IMR-90 (cell line): ENCODE data around the gene SHISA2. TPM values are rescaled to one million over a fixed set of nuclear protein-coding genes. Genes with fewer than 3 reads are reported as not detected.

ENCODE experiments used
- ATAC-seq: fragments of 200-7000 bp; cut with Tn5 transposase; 2 replicates; pipeline ENCODE4 v1.9.1; 2020; ENCODE audit warnings: low read depth, mild to moderate bottlenecking, moderate library complexity
- BruUV-seq: library from RNA; stranded (reverse); fragments of 400-500 nt; replicated peaks from 2 replicates; lab custom pipeline; 2021; lab: Mats Ljungman, UMichigan
- CTCF ChIA-PET: fragments of 300-600 bp; formaldehyde crosslinking; extraction: SDS; loops from one replicate; lab custom pipeline; 2021; ENCODE audit warnings: antibody characterized with exemption; lab: Yijun Ruan, JAX
- POLR2A ChIA-PET: fragments of 300-600 bp; sonication (Branson Sonifier 250); formaldehyde crosslinking; loops from one replicate; lab custom pipeline; 2022; ENCODE audit warnings: antibody characterized with exemption; ENCODE audit not compliant: unreplicated experiment; lab: Charles Lee
- DNase-seq: peaks from one replicate; pipeline ENCODE4 v3.0.0; 2013
- H2AFZ ChIP-seq: replicated peaks from 2 replicates; pipeline ENCODE3; 2013; ENCODE audit warnings: low read length, mild to moderate bottlenecking; ENCODE audit not compliant: poor library complexity
- H2AK5ac ChIP-seq: 2 replicates; pipeline ENCODE4 v1.6.1; 2013; ENCODE audit warnings: low read depth, low read length, inconsistent platforms
- H2AK9ac ChIP-seq: replicated peaks from 2 replicates; pipeline ENCODE3; 2013; ENCODE audit warnings: mild to moderate bottlenecking, low read depth, low read length, moderate library complexity; ENCODE audit not compliant: poor library complexity
- H2BK120ac ChIP-seq: 2 replicates; pipeline ENCODE4 v1.6.1; 2013; ENCODE audit warnings: low read depth, low read length, inconsistent platforms
- H2BK15ac ChIP-seq: 3 replicates; pipeline ENCODE4 v1.6.1; 2013; ENCODE audit warnings: low read depth, low read length, inconsistent platforms
- H2BK20ac ChIP-seq: 2 replicates; pipeline ENCODE4 v1.6.1; 2013; ENCODE audit warnings: low read depth, mild to moderate bottlenecking, inconsistent platforms, low read length, moderate library complexity
- H2BK5ac ChIP-seq: 2 replicates; pipeline ENCODE4 v1.6.1; 2013; ENCODE audit warnings: mild to moderate bottlenecking, low read depth, low read length, inconsistent platforms; ENCODE audit not compliant: poor library complexity, severe bottlenecking
- H3K14ac ChIP-seq: replicated peaks from 2 replicates; pipeline ENCODE4 v1.6.1; 2013; ENCODE audit warnings: low read depth, low read length, inconsistent platforms
- H3K18ac ChIP-seq: 2 replicates; pipeline ENCODE4 v1.6.1; 2013; ENCODE audit warnings: low read depth, low read length, control low read depth
- H3K23ac ChIP-seq: 2 replicates; pipeline ENCODE4 v1.6.1; 2013; ENCODE audit warnings: low read depth, low read length, inconsistent platforms
- H3K27ac ChIP-seq: 2 replicates; pipeline ENCODE4 v1.5.1; 2013; ENCODE audit warnings: mild to moderate bottlenecking, control low read depth, low read length; ENCODE audit not compliant: insufficient read depth
- H3K27me3 ChIP-seq: 2 replicates; pipeline ENCODE4 v1.6.1; 2013; ENCODE audit warnings: low read length; ENCODE audit not compliant: control insufficient read depth, insufficient read depth
- H3K36me3 ChIP-seq: 2 replicates; pipeline ENCODE4 v1.6.1; 2013; ENCODE audit warnings: low read length, mixed read lengths; ENCODE audit not compliant: control insufficient read depth, insufficient read depth
- H3K4ac ChIP-seq: 2 replicates; pipeline ENCODE4 v1.6.1; 2013; ENCODE audit warnings: low read depth, low read length, inconsistent platforms
- H3K4me1 ChIP-seq: 2 replicates; pipeline ENCODE4 v1.6.1; 2013; ENCODE audit warnings: low read length, mixed read lengths; ENCODE audit not compliant: control insufficient read depth, insufficient read depth
- H3K4me2 ChIP-seq: 2 replicates; pipeline ENCODE4 v1.6.1; 2013; ENCODE audit warnings: low read depth, mild to moderate bottlenecking, control low read depth, low read length, moderate library complexity
- H3K4me3 ChIP-seq: 2 replicates; pipeline ENCODE4 v1.5.1; 2013; ENCODE audit warnings: low read depth, mild to moderate bottlenecking, control low read depth, low read length, moderate library complexity; ENCODE audit not compliant: insufficient read depth
- H3K56ac ChIP-seq: 2 replicates; pipeline ENCODE4 v1.6.1; 2013; ENCODE audit warnings: low read length, inconsistent platforms; ENCODE audit not compliant: insufficient read depth; ENCODE audit errors: extremely low read depth
- H3K79me1 ChIP-seq, 2 experiments: 2 replicates each; pipeline ENCODE4 v1.6.1; 2013; ENCODE audit warnings: low read length in 2 of 2, inconsistent platforms in 1 of 2, low read depth in 1 of 2
- H3K9ac ChIP-seq: 2 replicates; pipeline ENCODE4 v1.6.1; 2013; ENCODE audit warnings: low read depth, low read length, control low read depth
- H3K9me1 ChIP-seq: 2 replicates; pipeline ENCODE4 v1.6.1; 2013; ENCODE audit warnings: low read length, inconsistent platforms; ENCODE audit not compliant: insufficient read depth
- H3K9me3 ChIP-seq: 2 replicates; pipeline ENCODE4 v1.6.1; 2013; ENCODE audit warnings: low read length; ENCODE audit not compliant: control insufficient read depth, insufficient read depth
- H4K20me1 ChIP-seq: 2 replicates; pipeline ENCODE4 v1.6.1; 2013; ENCODE audit warnings: low read length, inconsistent platforms; ENCODE audit not compliant: insufficient read depth
- H4K5ac ChIP-seq: 2 replicates; pipeline ENCODE4 v1.6.1; 2013; ENCODE audit warnings: mild to moderate bottlenecking, low read depth, low read length, control low read depth
- H4K8ac ChIP-seq, 2 experiments: 2 replicates each; pipeline ENCODE4 v1.6.1; 2013; ENCODE audit warnings: low read depth in 2 of 2, low read length in 2 of 2, control low read depth in 1 of 2, inconsistent platforms in 1 of 2
- H4K91ac ChIP-seq: 2 replicates; pipeline ENCODE4 v1.6.1; 2013; ENCODE audit warnings: low read depth, low read length, inconsistent platforms; ENCODE audit not compliant: insufficient read depth
- BHLHE40 ChIP-seq: fragments of 150-350 bp; IDR thresholded peaks from 2 replicates; pipeline ENCODE4 v1.6.1; 2016; ENCODE audit warnings: mild to moderate bottlenecking, low read depth, low read length
- CEBPB ChIP-seq: IDR thresholded peaks from 2 replicates; pipeline ENCODE4 v1.6.1; 2012; ENCODE audit warnings: low read depth, low read length, improper control_type of control experiment
- CHD1 ChIP-seq: IDR thresholded peaks from 2 replicates; pipeline ENCODE4 v1.6.1; 2012; ENCODE audit warnings: low read depth, low read length, improper control_type of control experiment
- MAFK ChIP-seq: IDR thresholded peaks from 2 replicates; pipeline ENCODE4 v1.6.1; 2012; ENCODE audit warnings: low read depth, low read length, improper control_type of control experiment
- MAZ ChIP-seq: IDR thresholded peaks from 2 replicates; pipeline ENCODE4 v1.6.1; 2012; ENCODE audit warnings: low read depth, mild to moderate bottlenecking, low read length, improper control_type of control experiment, moderate library complexity, borderline replicate concordance
- MXI1 ChIP-seq: IDR thresholded peaks from 2 replicates; pipeline ENCODE4 v1.6.1; 2012; ENCODE audit warnings: low read depth, mild to moderate bottlenecking, low read length, moderate library complexity, borderline replicate concordance
- NFE2L2 ChIP-seq: fragments of 150-350 bp; IDR thresholded peaks from 2 replicates; pipeline ENCODE4 v1.6.1; 2016; ENCODE audit warnings: low read depth, mild to moderate bottlenecking, low read length
- POLR2A ChIP-seq: IDR thresholded peaks from 2 replicates; pipeline ENCODE4 v1.6.1; 2012; ENCODE audit warnings: mild to moderate bottlenecking, low read depth, low read length
- RAD21 ChIP-seq: IDR thresholded peaks from 2 replicates; pipeline ENCODE4 v1.6.1; 2012; ENCODE audit warnings: low read length, improper control_type of control experiment
- RCOR1 ChIP-seq: IDR thresholded peaks from 2 replicates; pipeline ENCODE4 v1.6.1; 2012; ENCODE audit warnings: mild to moderate bottlenecking, low read length, improper control_type of control experiment; ENCODE audit not compliant: insufficient replicate concordance
- RFX5 ChIP-seq: IDR thresholded peaks from 2 replicates; pipeline ENCODE4 v1.8.0; 2012; ENCODE audit warnings: low read depth, mild to moderate bottlenecking, low read length, moderate library complexity
- SMC3 ChIP-seq: fragments of 150-350 bp; IDR thresholded peaks from 2 replicates; pipeline ENCODE4 v1.6.1; 2016; ENCODE audit warnings: low read depth, mild to moderate bottlenecking, antibody characterized with exemption, low read length, moderate library complexity
- WGBS, 2 experiments: methylation state at CpG; one replicate each; pipeline versions ENCODE4 v1.1.5 to v1.1.7; 2013; ENCODE audit warnings: missing lambda C conversion rate in 2 of 2; ENCODE audit not compliant: insufficient read length in 1 of 2; ENCODE audit errors: extremely low coverage in 2 of 2; 5-methylcytosine and 5-hydroxymethylcytosine counted together
- dilution Hi-C: fragments of 300-500 bp; cut with HindIII; formaldehyde crosslinking; loops from one replicate; pipeline ENCODE4 v1.14.3; 2018; ENCODE audit warnings: low sequenced_read_pairs; ENCODE audit not compliant: unreplicated experiment
- in situ Hi-C: fragments of 300-500 bp; cut with MboI; formaldehyde crosslinking; loops from 3 replicates; pipeline ENCODE4 v1.14.3; 2019; ENCODE audit warnings: low sequenced_read_pairs, inconsistent platforms, mixed read lengths
- intact Hi-C: fragments of 100-400 bp; cut with micrococcal nuclease; formaldehyde crosslinking; loops from 2 replicates; pipeline ENCODE4 v1.10.0; 2022
- polyA plus RNA-seq, 3 experiments: library from polyadenylated mRNA; depleted of rRNA; stranded (reverse); fragments of >200 nt; gene quantifications; 2 replicates each; pipeline ENCODE4 v1.2.3, GENCODE V29; 2012; ENCODE audit warnings: low replicate concordance in 1 of 3
- total RNA-seq: library from RNA; depleted of rRNA; stranded (reverse); fragments of >200 nt; gene quantifications from 2 replicates; pipeline ENCODE4 v1.2.3, GENCODE V29; 2012
- TF ChIP-seq, protein P1 (sequence below): fragments of 150-350 bp; IDR thresholded peaks from 2 replicates; pipeline ENCODE4 v1.6.1; 2017; ENCODE audit warnings: mild to moderate bottlenecking, antibody characterized with exemption, low read length, low read depth
- TF ChIP-seq, protein P2 (sequence below): conservative IDR thresholded peaks from 2 replicates; pipeline ENCODE4 v1.5.1; 2012; ENCODE audit warnings: mild to moderate bottlenecking, low read depth, low read length, improper control_type of control experiment
- TF ChIP-seq, protein P3 (sequence below): fragments of 150-350 bp; IDR thresholded peaks from 2 replicates; pipeline ENCODE4 v1.6.1; 2016; ENCODE audit warnings: low read depth, mild to moderate bottlenecking, low read length, moderate library complexity, borderline replicate concordance

The SHISA2 gene
- total and polyA plus RNA-seq, 2 of the 4 experiments (the other 2 are of a cell fraction): not detected

DNA sequence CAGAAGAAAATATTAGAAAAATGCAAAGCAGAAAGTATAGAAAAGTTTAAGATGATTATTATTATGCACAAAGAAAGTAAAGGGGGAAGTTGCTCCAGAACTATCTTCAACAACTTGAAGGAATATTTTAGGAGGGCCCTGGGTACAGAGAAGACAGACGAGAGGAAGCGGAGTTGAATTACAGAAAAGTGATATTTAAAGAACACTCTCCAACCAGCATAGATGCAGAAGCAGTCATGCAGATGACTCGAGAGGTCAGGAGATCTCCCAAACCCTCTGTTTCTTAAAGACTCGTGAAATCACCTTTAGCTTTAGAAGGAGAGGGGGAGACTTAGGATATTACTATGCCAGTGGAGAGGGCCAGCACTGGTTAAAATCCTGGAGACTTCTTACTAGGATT lies 8.5 kb upstream of the SHISA2 start:
- no peak overlapping the region for H3K27ac ChIP-seq
- H4K20me1 ChIP-seq: no peaks in the 10 kb centered on the region
- H3K9me1 ChIP-seq: no peaks in the 10 kb centered on the region
- H2AFZ ChIP-seq: no peak overlapping the region
- H3K36me3 ChIP-seq: no peaks in the 10 kb centered on the region
- H2BK120ac ChIP-seq: no peak overlapping the region
- ChIA-PET POLR2A (no interaction called here), CTCF (no interaction called here)
- no peaks in the 10 kb centered on the region for H3K79me1 ChIP-seq
- H3K9me3 ChIP-seq: no peaks in the 10 kb centered on the region
- H3K27me3 ChIP-seq: no peaks in the 10 kb centered on the region; the same call in 1 of the 2 replicates
- H4K8ac ChIP-seq: no peak overlapping the region
- no peak overlapping the region for H3K4ac ChIP-seq
- H3K14ac ChIP-seq: no peak overlapping the region
- no peak overlapping the region for H4K5ac ChIP-seq
- no peak overlapping the region for H2AK9ac ChIP-seq
- no peak overlapping the region for H3K56ac ChIP-seq
- no peak for DNase-seq
- H3K18ac ChIP-seq: no peak overlapping the region
- H3K9ac ChIP-seq: no peak overlapping the region
- H2BK20ac ChIP-seq: no peak overlapping the region
- no CpG with 5 or more reads among the region's 4 CpGs for WGBS, 2 experiments
- no peak overlapping the region for H4K91ac ChIP-seq
- no peaks in the 10 kb centered on the region for H3K4me1 ChIP-seq
- no peak overlapping the region for H2BK5ac ChIP-seq
- intact Hi-C loops: loop anchor here (5.0 kb wide), 1 partner anchor 78 kb away; no protein-coding TSS in a partner anchor
- TF ChIP-seq POLR2A (no peak), CHD1 (no peak), RAD21 (no peak), RCOR1 (no peak), MXI1 (no peak), SMC3 (no peak), MAZ (no peak), MAFK (no peak), CEBPB (no peak), RFX5 (no peak), BHLHE40 (no peak), NFE2L2 (no peak)
- TF ChIP-seq, protein P1, sequence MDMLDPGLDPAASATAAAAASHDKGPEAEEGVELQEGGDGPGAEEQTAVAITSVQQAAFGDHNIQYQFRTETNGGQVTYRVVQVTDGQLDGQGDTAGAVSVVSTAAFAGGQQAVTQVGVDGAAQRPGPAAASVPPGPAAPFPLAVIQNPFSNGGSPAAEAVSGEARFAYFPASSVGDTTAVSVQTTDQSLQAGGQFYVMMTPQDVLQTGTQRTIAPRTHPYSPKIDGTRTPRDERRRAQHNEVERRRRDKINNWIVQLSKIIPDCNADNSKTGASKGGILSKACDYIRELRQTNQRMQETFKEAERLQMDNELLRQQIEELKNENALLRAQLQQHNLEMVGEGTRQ: no peak
- TF ChIP-seq, protein P2, sequence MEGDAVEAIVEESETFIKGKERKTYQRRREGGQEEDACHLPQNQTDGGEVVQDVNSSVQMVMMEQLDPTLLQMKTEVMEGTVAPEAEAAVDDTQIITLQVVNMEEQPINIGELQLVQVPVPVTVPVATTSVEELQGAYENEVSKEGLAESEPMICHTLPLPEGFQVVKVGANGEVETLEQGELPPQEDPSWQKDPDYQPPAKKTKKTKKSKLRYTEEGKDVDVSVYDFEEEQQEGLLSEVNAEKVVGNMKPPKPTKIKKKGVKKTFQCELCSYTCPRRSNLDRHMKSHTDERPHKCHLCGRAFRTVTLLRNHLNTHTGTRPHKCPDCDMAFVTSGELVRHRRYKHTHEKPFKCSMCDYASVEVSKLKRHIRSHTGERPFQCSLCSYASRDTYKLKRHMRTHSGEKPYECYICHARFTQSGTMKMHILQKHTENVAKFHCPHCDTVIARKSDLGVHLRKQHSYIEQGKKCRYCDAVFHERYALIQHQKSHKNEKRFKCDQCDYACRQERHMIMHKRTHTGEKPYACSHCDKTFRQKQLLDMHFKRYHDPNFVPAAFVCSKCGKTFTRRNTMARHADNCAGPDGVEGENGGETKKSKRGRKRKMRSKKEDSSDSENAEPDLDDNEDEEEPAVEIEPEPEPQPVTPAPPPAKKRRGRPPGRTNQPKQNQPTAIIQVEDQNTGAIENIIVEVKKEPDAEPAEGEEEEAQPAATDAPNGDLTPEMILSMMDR: no peak
- TF ChIP-seq, protein P3, sequence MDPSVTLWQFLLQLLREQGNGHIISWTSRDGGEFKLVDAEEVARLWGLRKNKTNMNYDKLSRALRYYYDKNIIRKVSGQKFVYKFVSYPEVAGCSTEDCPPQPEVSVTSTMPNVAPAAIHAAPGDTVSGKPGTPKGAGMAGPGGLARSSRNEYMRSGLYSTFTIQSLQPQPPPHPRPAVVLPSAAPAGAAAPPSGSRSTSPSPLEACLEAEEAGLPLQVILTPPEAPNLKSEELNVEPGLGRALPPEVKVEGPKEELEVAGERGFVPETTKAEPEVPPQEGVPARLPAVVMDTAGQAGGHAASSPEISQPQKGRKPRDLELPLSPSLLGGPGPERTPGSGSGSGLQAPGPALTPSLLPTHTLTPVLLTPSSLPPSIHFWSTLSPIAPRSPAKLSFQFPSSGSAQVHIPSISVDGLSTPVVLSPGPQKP: no peak
- no peak overlapping the region for H2AK5ac ChIP-seq
- no peak overlapping the region for H3K4me2 ChIP-seq
- H3K23ac ChIP-seq: no peak overlapping the region
- H2BK15ac ChIP-seq: no peak overlapping the region
- ATAC-seq: no peak
- in situ Hi-C loops: loop anchor here (10.0 kb wide), 1 partner anchor 226 kb away; no protein-coding TSS in a partner anchor
- no TSS peak for BruUV-seq
- dilution Hi-C loops: no loop called here
- no peak overlapping the region for H3K4me3 ChIP-seq
